DOHH2 (cell line): ENCODE data around the gene HSPB2.

ENCODE experiments used
- H3F3A ChIP-seq: fragments of 200-600 bp; sonication (generic), shearing (Covaris generic); 2 replicates; pipeline ENCODE4 v1.6.0; 2016; ENCODE audit warnings: antibody characterized with exemption, mild to moderate bottlenecking; ENCODE audit not compliant: control insufficient read depth, insufficient read depth
- H3K27ac ChIP-seq: fragments of 200-600 bp; sonication (generic); 2 replicates; pipeline ENCODE4 v1.5.1; 2014; ENCODE audit warnings: low read depth, mild to moderate bottlenecking, low read length, moderate library complexity
- H3K27me3 ChIP-seq: fragments of 200-600 bp; sonication (generic); 2 replicates; pipeline ENCODE4 v1.6.1; 2014; ENCODE audit warnings: mild to moderate bottlenecking, low read length, mixed read lengths; ENCODE audit not compliant: control insufficient read depth
- H3K36me3 ChIP-seq: fragments of 200-600 bp; sonication (generic); 2 replicates; pipeline ENCODE4 v1.6.1; 2014; ENCODE audit warnings: mild to moderate bottlenecking, low read length, moderate library complexity, mixed read lengths; ENCODE audit not compliant: control insufficient read depth
- H3K4me1 ChIP-seq: fragments of 200-600 bp; sonication (generic); 2 replicates; pipeline ENCODE4 v1.6.1; 2014; ENCODE audit warnings: mild to moderate bottlenecking, low read length, mixed read lengths; ENCODE audit not compliant: control insufficient read depth
- H3K4me2 ChIP-seq: fragments of 200-600 bp; sonication (generic); 2 replicates; pipeline ENCODE4 v1.6.0; 2014; ENCODE audit warnings: mild to moderate bottlenecking, low read length, moderate library complexity
- H3K4me3 ChIP-seq: fragments of 200-600 bp; sonication (generic); 2 replicates; pipeline ENCODE4 v1.5.1; 2014; ENCODE audit warnings: mild to moderate bottlenecking, low read length, mixed read lengths
- H3K79me2 ChIP-seq: fragments of 200-600 bp; sonication (generic); 2 replicates; pipeline ENCODE4 v1.6.1; 2014; ENCODE audit warnings: mild to moderate bottlenecking, low read length, mixed read lengths; ENCODE audit not compliant: control insufficient read depth
- H3K9me2 ChIP-seq: fragments of 200-600 bp; sonication (generic); replicated peaks from 2 replicates; pipeline ENCODE4 v1.6.1; 2014; ENCODE audit warnings: mild to moderate bottlenecking, low read length, mixed read lengths; ENCODE audit not compliant: control insufficient read depth
- H3K9me3 ChIP-seq: fragments of 200-600 bp; sonication (generic); 2 replicates; pipeline ENCODE4 v1.6.1; 2014; ENCODE audit warnings: antibody characterized with exemption, low read length, mixed read lengths; ENCODE audit not compliant: control insufficient read depth, insufficient read depth
- H4K20me1 ChIP-seq: fragments of 200-600 bp; sonication (generic); 2 replicates; pipeline ENCODE4 v1.6.0; 2014; ENCODE audit warnings: low read depth, mild to moderate bottlenecking, antibody characterized with exemption, low read length, moderate library complexity; ENCODE audit not compliant: control insufficient read depth, insufficient read depth
- CTCF ChIP-seq: fragments of 200-600 bp; sonication (generic); IDR thresholded peaks from one replicate; pipeline ENCODE4 v1.5.1; 2014; ENCODE audit warnings: antibody characterized with exemption, mild to moderate bottlenecking, low read depth, low read length; ENCODE audit not compliant: poor library complexity, severe bottlenecking
- EZH2phosphoT487 ChIP-seq: fragments of 200-600 bp; sonication (generic); IDR thresholded peaks from 2 replicates; pipeline ENCODE4 v1.6.1; 2017; ENCODE audit warnings: borderline replicate concordance, mild to moderate bottlenecking, antibody characterized with exemption, low read length, moderate library complexity, mixed read lengths

The HSPB2 gene

GRCh38 chr11:111908639-111909305, 3.8 kb upstream of the HSPB2 start:
- no peaks in the 10 kb centered on the region for H3K9me2 ChIP-seq
- H3K79me2 ChIP-seq: no peaks in the 10 kb centered on the region
- no peak overlapping the region for H3K4me3 ChIP-seq
- no peak overlapping the region for H3K4me2 ChIP-seq
- TF ChIP-seq EZH2phosphoT487: no peak
- no peak for TF ChIP-seq CTCF
- H3K27me3 ChIP-seq: peaks cover 35% of the 10 kb centered on the region
- H3F3A ChIP-seq: no peaks in the 10 kb centered on the region
- H3K4me1 ChIP-seq: no peaks in the 10 kb centered on the region
- H3K27ac ChIP-seq: no peak overlapping the region
- H3K36me3 ChIP-seq: no peaks in the 10 kb centered on the region
- no peaks in the 10 kb centered on the region for H3K9me3 ChIP-seq
- H4K20me1 ChIP-seq: no peaks in the 10 kb centered on the region

- Histone ChIP-seq H3F3A (no peaks in the 10 kb centered on the region), H3K36me3 (no peaks in the 10 kb centered on the region), H3K9me3 (no peaks in the 10 kb centered on the region), H3K4me2 (no peak overlapping the region), H3K27ac (no peak overlapping the region), H4K20me1 (no peaks in the 10 kb centered on the region), H3K9me2 (no peaks in the 10 kb centered on the region), H3K4me3 (no peak overlapping the region), H3K79me2 (no peaks in the 10 kb centered on the region), H3K4me1 (no peaks in the 10 kb centered on the region), H3K27me3 (peaks cover 40% of the 10 kb centered on the region)
- TF ChIP-seq EZH2phosphoT487: no peak
Observed at GRCh38 chr11:111909378-111909777, 3.2 kb upstream of the HSPB2 start.

- H3K4me3 ChIP-seq: no peak overlapping the region
- H3K4me1 ChIP-seq: no peaks in the 10 kb centered on the region
- TF ChIP-seq CTCF (no peak), EZH2phosphoT487 (no peak)
Observed at GRCh38 chr11:111910676-111911562, 1.6 kb upstream of the HSPB2 start.

More at GRCh38 chr11:111910676-111911562, 1.6 kb upstream of the HSPB2 start:
- H3K36me3 ChIP-seq: no peaks in the 10 kb centered on the region
- no peaks in the 10 kb centered on the region for H4K20me1 ChIP-seq
- no peaks in the 10 kb centered on the region for H3K9me3 ChIP-seq
- no peaks in the 10 kb centered on the region for H3F3A ChIP-seq
- no peaks in the 10 kb centered on the region for H3K79me2 ChIP-seq
- H3K4me2 ChIP-seq: no peak overlapping the region
- no peaks in the 10 kb centered on the region for H3K9me2 ChIP-seq
- peaks cover 48% of the 10 kb centered on the region for H3K27me3 ChIP-seq
- H3K27ac ChIP-seq: no peak overlapping the region
